NCI-H146 treated with DMSO at 0.1 percent for 48 hours (cell line): Measurements from ENCODE around the gene RAB10.

Experiments used
- DNase-seq: peaks from one replicate; lab custom pipeline; 2025; ENCODE audit not compliant: unreplicated experiment; lab: John Stamatoyannopoulos, UW

RAB10 gene

DNA sequence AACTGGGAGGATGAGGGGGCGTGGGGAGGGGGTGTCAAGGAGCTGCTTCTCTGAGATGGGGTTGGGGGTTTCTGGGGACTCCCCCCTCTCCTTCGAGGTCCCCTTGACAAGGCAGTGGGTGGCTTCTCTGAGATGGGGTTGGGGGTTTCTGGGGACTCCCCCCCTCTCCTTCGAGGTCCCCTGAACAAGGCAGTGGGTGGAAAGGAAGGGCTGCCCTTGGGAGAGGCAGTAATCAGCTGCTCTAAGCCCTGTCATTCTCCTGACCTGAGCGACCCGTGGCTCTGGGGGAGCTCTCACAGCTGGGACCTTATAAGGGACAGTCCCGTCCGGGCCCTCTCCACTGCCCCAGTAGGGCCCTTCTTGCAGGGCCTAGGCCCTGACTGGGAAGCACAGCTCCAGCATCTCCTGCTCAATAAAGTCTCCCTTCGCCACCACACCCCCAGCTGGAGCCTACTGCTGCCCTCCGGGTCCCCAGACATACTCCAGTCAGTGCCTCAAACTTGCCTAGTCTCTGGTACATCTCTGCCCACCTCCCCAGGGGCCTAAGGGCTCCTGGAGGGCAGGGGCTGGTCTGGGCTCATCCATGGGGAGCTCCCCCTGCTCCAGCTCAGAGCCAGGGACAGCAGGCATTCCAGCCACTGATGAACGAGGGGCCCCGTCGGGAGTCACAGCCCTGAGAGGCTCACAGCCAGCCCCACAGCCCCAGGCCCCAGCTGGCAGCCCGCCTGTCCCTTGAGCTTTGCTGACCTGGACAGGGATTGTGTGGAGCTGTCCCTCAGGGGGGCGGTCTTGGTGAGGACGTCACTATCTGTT lies 141.8 kb downstream of the RAB10 start:
- DNase-seq: no peak

DNA sequence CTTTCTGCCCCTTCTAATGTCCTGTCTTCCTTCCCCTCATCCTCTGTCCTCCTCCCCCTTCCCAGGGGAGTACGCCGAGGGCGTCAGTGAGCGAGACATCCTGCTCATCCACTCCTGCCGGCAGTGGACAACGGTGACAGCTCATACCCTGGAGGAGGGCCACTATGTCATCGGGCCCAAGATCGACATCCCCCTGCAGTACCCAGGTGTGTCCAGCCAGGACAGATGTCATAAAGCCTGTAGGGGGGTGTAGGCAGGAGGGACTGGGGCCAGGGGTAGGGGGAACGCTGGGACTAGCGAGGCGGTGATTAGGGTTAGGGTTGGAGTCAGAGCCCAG lies 142.4 kb downstream of the RAB10 start:
- DNase-seq: no peak

DNA sequence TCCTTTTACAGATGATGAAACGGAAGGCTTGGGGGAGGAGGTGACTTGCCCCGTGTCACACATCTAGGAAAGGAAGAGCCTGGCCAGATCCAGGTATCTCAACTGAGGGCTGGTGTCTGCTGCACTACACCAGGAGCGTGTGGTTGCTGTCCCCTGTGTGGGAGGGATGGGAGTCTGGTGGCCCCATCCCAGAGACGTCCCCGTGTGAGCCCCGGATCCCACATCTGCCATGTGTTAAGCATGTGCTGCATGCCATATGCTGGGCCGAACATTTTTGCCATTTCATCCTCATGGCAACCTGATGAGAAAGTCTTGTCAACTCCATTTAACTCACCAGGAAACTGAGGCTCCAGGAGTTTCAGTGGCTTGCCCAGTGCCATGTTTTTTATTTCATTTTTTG lies 143.2 kb downstream of the RAB10 start:
- no peak for DNase-seq

DNA sequence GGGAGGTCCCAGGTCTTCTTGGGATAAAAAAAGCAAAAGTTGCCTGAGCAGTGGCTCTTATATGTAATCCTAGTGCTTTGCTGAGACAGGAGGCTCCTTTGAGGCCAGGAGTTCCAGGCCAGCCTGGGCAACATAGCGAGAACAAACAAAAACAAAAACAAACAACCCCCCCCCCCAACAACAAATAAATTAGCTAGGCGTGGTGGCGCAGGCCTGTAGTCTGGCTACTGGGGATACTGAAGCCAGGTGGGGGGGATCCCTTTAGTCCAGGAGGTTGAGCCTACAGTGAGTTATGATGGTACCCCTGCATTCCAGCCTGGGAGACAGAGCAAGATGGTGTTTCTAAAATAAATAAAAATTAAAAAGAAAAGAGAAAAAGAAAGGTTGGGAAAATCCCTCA lies 144.4 kb downstream of the RAB10 start:
- no peak for DNase-seq

DNA sequence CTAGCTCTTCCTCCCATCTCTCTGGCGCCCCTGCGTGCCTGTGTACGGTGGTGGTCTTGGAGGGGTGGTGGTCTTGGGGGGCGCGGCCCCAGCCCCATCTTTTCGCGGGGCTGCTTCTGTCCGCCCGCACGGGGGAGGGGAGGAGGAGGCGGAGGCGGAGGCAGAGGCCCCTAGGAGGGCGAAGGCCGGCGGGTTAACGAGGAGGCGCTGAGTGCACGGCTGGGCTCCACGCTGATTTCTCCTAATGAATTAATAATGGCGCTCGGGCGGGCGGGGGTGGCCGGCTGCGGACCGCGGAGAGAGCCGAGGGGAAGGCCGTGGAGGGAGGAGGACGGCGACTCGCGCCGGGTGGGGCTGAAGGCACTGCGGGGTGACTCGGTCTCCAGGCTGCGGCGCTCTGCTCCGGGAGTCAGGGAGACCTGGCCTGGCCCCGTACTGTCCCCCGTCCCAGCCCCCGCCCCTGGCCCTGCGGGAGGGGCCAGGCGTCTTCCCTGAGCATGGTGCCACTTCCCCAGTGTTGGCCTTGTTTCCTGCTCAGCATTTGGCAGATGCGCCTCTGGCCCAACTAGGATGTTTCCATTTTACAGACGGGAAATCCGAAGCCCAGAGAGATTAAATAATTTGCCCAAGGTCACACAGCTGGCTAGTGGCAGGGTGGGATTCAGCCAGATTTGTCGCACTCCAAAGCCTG lies 145.0 kb downstream of the RAB10 start:
- DNase-seq: no peak

DNA sequence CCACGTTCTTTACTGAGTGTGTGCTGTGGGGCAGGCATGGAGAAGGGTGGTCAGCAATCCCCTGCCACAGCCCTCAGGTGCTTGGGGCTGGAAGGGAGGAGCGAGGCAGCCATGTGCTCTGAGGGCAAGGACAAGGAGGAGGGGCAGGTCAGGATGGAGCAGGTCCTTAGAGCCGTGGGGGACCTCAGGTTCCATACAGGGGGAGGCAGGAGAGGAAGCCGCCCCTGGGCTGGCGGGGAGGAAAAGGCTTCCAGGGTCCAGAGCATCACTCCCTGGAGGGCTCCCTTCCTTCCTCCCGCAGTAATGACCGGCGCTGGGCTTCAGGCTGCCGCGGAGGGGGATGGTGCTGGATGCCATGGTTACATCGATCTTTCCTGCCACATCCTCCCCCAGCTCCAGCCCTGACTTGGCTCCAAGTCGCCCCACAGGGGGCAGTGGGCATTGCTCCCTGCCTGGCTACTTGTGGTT lies 145.6 kb downstream of the RAB10 start:
- no peak for DNase-seq

DNA sequence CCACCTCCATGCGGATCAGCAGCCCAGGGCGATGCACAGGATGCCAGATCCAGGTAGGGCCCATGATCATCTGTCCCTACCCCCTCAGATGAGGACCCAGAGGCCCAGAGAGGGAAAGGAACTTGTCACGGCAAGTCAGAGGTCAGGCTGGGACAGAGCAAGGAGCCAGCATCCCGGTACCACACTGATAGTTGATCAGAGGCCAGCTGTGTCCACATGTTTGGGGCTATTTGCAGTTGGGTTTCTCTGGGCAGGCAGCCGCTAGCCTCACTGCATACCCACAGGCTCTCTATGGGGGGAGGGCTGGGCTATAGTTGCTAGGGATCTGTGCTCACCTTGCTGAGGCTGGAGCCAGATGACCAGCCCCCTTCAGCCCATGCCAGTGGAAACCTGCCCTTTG lies 148.6 kb downstream of the RAB10 start:
- DNase-seq: no peak

DNA sequence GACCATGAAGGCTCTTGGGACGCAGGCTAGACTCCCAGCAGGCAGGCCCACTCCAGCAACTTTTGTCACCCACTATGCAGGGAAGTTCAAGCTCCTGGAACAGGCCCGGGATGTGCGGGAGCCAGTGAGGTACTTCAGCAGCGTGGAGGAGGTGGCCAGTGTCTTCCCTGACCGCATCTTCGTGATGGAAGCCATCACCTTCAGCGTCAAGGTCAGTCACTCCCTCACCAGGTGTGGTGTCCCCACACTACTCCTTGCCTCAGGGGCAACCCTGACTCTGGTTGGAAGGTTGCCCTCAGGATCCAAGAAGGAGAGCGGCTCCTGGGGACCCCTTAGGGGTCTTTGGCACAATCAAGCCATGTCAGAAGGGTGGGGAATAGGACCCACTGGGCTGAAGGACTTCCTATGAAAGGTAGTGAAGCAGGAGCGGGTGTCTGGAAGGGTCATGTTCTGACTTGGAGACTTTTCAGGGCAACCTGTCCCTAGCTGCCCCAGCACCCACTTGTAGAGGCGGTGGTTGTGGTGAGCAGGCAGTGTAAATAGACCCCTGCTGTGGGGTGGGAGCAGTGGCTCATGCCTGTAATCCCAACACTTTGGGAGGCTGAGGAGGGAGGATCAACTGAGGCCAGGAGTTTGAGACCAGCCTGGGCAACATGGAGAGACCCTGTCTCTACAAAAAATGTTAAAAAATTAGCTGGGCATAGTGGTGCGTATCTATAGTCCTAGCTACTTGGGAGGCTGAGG lies 149.2 kb downstream of the RAB10 start:
- DNase-seq: no peak

DNA sequence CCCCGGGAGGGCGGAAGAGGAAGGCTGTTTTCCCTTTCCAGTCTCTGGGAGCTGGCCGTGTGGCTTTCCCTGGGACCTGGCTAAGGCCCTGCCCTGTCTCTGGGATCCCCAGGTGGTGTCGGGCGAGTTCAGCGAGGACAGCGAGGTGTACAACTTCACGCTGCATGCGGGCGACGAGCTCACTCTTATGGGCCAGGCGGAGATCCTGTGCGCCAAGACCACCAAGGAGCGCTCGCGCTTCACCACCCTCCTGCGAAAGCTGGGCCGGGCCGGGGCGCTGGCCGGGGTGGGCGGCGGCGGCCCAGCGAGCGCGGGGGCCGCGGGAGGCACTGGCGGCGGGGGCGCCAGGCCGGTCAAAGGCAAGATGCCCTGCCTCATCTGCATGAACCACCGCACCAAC lies 150.2 kb downstream of the RAB10 start:
- no peak for DNase-seq

DNA sequence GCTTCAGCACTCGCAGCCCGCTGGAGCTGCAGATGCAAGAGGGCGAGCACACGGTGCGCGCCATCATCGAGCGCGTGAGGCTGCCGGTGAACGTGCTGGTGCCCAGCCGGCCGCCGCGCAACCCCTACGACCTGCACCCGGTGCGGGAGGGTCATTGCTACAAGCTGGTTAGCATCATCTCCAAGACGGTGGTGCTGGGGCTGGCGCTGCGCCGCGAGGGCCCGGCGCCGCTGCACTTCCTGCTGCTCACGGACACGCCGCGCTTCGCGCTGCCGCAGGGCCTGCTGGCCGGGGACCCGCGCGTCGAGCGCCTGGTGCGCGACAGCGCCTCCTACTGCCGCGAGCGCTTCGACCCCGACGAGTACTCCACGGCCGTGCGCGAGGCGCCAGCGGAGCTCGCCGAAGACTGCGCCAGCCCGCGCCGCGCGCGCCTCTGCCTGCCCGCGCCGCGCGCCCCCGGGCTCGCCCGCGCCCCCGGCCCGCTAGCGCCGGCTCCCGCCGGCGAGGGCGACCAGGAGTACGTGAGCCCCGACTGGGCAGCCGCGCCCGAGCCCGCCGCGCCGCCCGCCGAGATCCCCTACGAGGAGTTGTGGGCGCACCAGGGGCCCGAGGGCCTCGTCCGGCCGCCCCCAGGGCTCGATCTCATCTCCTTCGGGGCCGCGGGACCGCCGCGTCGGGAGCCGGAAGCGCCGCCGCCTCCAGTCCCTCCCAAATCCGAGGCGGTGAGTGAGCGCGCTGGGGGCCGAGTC lies 150.8 kb downstream of the RAB10 start:
- DNase-seq: no peak

DNA sequence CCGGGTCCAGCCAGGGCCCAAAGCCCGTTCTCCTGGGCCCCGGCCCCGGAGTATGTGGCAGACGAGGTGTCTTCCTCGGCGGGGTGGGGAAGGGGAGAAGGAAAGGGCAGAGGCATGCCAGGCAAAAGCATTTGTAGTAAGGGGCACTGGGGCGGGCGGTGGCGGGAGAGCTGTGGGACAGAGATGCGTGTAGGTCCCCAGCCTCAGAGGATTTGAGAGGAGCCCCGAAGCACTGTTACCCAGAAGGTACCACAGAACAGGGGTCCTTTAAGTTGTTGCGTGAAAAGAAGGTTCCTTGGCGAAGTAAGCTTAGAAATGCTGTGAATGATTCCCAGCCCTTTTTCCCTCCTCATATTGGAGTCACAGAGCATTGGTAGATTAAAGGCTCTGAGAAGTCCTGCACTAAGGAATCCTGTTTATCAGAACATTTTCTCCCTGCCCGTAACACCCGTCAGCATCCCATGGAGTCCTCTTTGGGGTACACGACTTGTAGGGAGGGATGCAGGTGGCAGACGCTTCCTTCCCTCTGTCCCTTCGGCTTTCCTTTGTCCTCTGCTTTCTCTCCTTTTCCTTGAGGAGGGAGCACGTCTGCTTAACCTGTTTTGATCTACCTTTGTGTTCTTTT lies 151.5 kb downstream of the RAB10 start:
- no peak for DNase-seq

DNA sequence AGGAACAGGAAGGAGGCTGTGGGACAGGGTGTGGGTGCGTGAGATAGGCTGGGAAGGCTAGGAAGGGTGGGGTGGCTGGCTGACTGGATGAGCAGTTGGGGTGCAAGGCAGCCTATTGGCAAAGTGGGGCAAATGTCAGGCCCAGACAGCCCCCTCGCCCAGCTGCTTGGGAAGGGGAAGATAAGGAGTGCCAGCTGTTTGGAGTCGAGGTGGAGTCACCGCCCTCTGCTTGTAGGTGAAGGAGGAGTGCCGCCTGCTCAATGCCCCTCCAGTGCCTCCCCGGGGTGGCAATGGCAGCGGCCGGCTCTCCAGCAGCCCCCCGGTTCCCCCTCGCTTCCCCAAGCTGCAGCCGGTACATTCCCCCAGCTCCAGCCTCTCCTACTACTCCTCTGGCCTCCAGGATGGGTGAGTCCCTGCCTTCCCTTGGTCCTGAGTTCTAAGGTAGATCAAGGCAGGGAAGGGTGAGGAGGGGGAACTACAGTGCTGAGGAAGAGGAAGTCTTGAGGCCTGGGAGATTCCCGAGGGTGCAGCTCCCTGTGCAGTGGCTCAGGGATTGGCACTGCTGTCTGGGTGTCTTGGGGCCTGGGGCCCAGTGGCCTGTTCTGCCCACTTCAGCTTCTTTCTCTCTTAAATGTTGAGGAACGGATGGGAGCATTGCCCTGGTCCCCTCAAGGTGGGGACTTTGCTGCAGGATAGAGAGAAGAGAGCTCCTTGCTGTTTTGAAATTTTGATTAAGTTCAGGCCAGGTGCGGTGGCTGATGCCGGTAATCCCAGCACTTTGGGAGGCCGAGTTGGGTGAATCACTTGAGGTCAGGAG lies 152.3 kb downstream of the RAB10 start:
- no peak for DNase-seq
